Kidney capillary endothelial cell (primary cell): ENCODE measurements around the gene CDK11B.
"Not testable (repeated sequence)": the region's sequence is repeated elsewhere in the genome, so short reads cannot be mapped to it uniquely, and the experiment has no call there.

Experiments
- DNase-seq: peaks from one replicate; pipeline ENCODE4 v3.0.0-alpha.2; 2018; ENCODE audit warnings: low spot score

Gene CDK11B

GRCh38 chr1:1599030-1599934, 59.5 kb downstream of the CDK11B start:
- peak; percentile 51 for DNase-seq

- no peak for DNase-seq
These were observed 60.1 kb downstream of the CDK11B start for GRCh38 chr1:1598720-1599029.

- DNase-seq, result no peak
These were observed 60.6 kb downstream of the CDK11B start for GRCh38 chr1:1598051-1598719.

- no peak for DNase-seq
These were observed 61.4 kb downstream of the CDK11B start for GRCh38 chr1:1597275-1597930.

- no peak for DNase-seq
These were observed 62.1 kb downstream of the CDK11B start for GRCh38 chr1:1596493-1597274.

GRCh38 chr1:1595341-1595740, 63.5 kb downstream of the CDK11B start:
- DNase-seq, result not testable (repeated sequence)

- DNase-seq, result no peak
These were observed 64.1 kb downstream of the CDK11B start for GRCh38 chr1:1594602-1595260.

GRCh38 chr1:1593834-1594601, 64.8 kb downstream of the CDK11B start:
- DNase-seq, result no peak

GRCh38 chr1:1591452-1591851, 67.4 kb downstream of the CDK11B start:
- DNase-seq, result peak; percentile 68
